SK-N-SH (cell line): ENCODE results near the gene LIN37. TPM values are rescaled to one million over a fixed set of nuclear protein-coding genes. Genes with fewer than 3 reads are reported as not detected.

Experiments
- CTCF ChIA-PET: fragments of 300-600, 350-600 bp; formaldehyde crosslinking; extraction: SDS; loops from one replicate; lab custom pipeline; 2021; lab: Yijun Ruan, JAX
- POLR2A ChIA-PET: fragments of 350-600 bp; sonication (Branson Sonifier 250); formaldehyde crosslinking; extraction: SDS; loops from one replicate; lab custom pipeline; 2020; ENCODE audit warnings: antibody characterized with exemption, inconsistent platforms; lab: Yijun Ruan, JAX
- DNase-seq: peaks from one replicate; pipeline ENCODE4 v3.0.0; 2012
- H2AFZ ChIP-seq: fragments of 200-600 bp; sonication (generic); 2 replicates; pipeline ENCODE4 v1.8.1; 2016; ENCODE audit warnings: antibody characterized with exemption, mild to moderate bottlenecking, low read depth
- H3F3A ChIP-seq: fragments of 200-600 bp; sonication (generic); replicated peaks from 2 replicates; pipeline ENCODE3; 2016; ENCODE audit warnings: antibody characterized with exemption, mild to moderate bottlenecking; ENCODE audit not compliant: insufficient read depth
- H3K27ac ChIP-seq, 2 experiments: fragments of 200-500 bp in 1 of 2; fragments of 200-600 bp in 1 of 2; sonication (Bioruptor generic) in 1 of 2; sonication (generic), shearing (Covaris generic) in 1 of 2; 2 replicates each; pipeline versions ENCODE4 v1.5.1 to v1.6.1; 2014 to 2016; ENCODE audit warnings: low read depth in 2 of 2, inconsistent platforms in 1 of 2, low read length in 1 of 2, mild to moderate bottlenecking in 1 of 2, mixed read lengths in 1 of 2
- H3K27me3 ChIP-seq: fragments of 200-600 bp; sonication (generic), shearing (Covaris generic); 2 replicates; pipeline ENCODE4 v1.6.1; 2016; ENCODE audit warnings: mixed run types; ENCODE audit not compliant: insufficient read depth
- H3K36me3 ChIP-seq, 2 experiments: fragments of 200-500 bp in 1 of 2; fragments of 200-600 bp in 1 of 2; sonication (Bioruptor generic) in 1 of 2; sonication (generic) in 1 of 2; replicated peaks in 1 of 2; 2 replicates each; pipeline versions ENCODE3 to v1.5.1; 2014 to 2016; ENCODE audit warnings: low read length in 1 of 2, mild to moderate bottlenecking in 1 of 2; ENCODE audit not compliant: insufficient read depth in 2 of 2, control insufficient read depth in 1 of 2
- H3K4me1 ChIP-seq, 2 experiments: fragments of 200-500 bp in 1 of 2; fragments of 200-600 bp in 1 of 2; sonication (Bioruptor generic) in 1 of 2; sonication (generic), shearing (Covaris generic) in 1 of 2; 2 replicates each; pipeline versions ENCODE4 v1.5.1 to v1.6.1; 2014 to 2016; ENCODE audit warnings: low read depth in 1 of 2, low read length in 1 of 2, mixed run types in 1 of 2; ENCODE audit not compliant: insufficient read depth in 2 of 2, control insufficient read depth in 1 of 2
- H3K4me2 ChIP-seq: fragments of 200-600 bp; sonication (generic), shearing (Covaris generic); 2 replicates; pipeline ENCODE4 v1.6.1; 2017; ENCODE audit warnings: mixed run types
- H3K4me3 ChIP-seq, 2 experiments: fragments of 200-500 bp in 1 of 2; fragments of 200-600 bp in 1 of 2; sonication (Bioruptor generic) in 1 of 2; sonication (generic), shearing (Covaris generic) in 1 of 2; 2 replicates each; pipeline versions ENCODE4 v1.5.1 to v1.8.1; 2014 to 2016; ENCODE audit warnings: low read depth in 2 of 2, inconsistent platforms in 1 of 2, low read length in 1 of 2, mild to moderate bottlenecking in 1 of 2, mixed read lengths in 1 of 2, moderate library complexity in 1 of 2
- H3K79me2 ChIP-seq: fragments of 200-600 bp; sonication (generic); 2 replicates; pipeline ENCODE4 v1.8.1; 2017; ENCODE audit warnings: mild to moderate bottlenecking; ENCODE audit not compliant: insufficient read depth
- H3K9ac ChIP-seq: fragments of 200-600 bp; sonication (generic); 2 replicates; pipeline ENCODE4 v1.6.1; 2017; ENCODE audit warnings: mixed run types
- H3K9me2 ChIP-seq: fragments of 200-600 bp; sonication (generic); 2 replicates; pipeline ENCODE4 v1.6.1; 2017; ENCODE audit warnings: mixed run types
- H3K9me3 ChIP-seq: fragments of 200-600 bp; sonication (generic); 2 replicates; pipeline ENCODE4 v1.6.1; 2017; ENCODE audit warnings: mixed run types, mild to moderate bottlenecking, moderate library complexity
- H4K20me1 ChIP-seq: fragments of 200-600 bp; sonication (generic); 2 replicates; pipeline ENCODE4 v1.6.1; 2017; ENCODE audit warnings: mild to moderate bottlenecking, mixed run types; ENCODE audit not compliant: insufficient read depth
- CTCF ChIP-seq: fragments of 200-600 bp; sonication (generic); IDR thresholded peaks from 2 replicates; pipeline ENCODE4 v1.6.1; 2017; ENCODE audit warnings: antibody characterized with exemption, mild to moderate bottlenecking, moderate library complexity
- FOXM1 ChIP-seq: IDR thresholded peaks from 2 replicates; pipeline ENCODE4 v1.4.0; 2012; ENCODE audit warnings: low read depth, mild to moderate bottlenecking
- MXI1 ChIP-seq: IDR thresholded peaks from 2 replicates; pipeline ENCODE4 v1.6.1; 2012; ENCODE audit warnings: mild to moderate bottlenecking, low read depth, low read length, improper control_type of control experiment
- NRF1 ChIP-seq: IDR thresholded peaks from 2 replicates; pipeline ENCODE4 v1.6.1; 2012; ENCODE audit warnings: low read depth, mild to moderate bottlenecking, low read length
- PBX3 ChIP-seq: IDR thresholded peaks from 2 replicates; pipeline ENCODE4; 2012
- REST ChIP-seq: IDR thresholded peaks from 2 replicates; pipeline ENCODE4 v1.6.1; 2012; ENCODE audit warnings: mild to moderate bottlenecking, low read depth, low read length, moderate library complexity
- TAF1 ChIP-seq: IDR thresholded peaks from 2 replicates; pipeline ENCODE4 v1.6.1; 2012; ENCODE audit warnings: low read depth, mild to moderate bottlenecking, low read length, moderate library complexity, borderline replicate concordance
- YY1 ChIP-seq: IDR thresholded peaks from 2 replicates; pipeline ENCODE4 v1.4.0; 2012; ENCODE audit warnings: low read depth, mild to moderate bottlenecking
- WGBS: methylation state at CpG from one replicate; pipeline ENCODE4 v1.1.6; 2017; ENCODE audit warnings: low lambda C conversion rate; 5-methylcytosine and 5-hydroxymethylcytosine counted together
- polyA plus RNA-seq, 3 experiments: library from polyadenylated mRNA; depleted of rRNA; stranded (reverse); fragments of >200 nt; gene quantifications; 2 replicates each; pipeline ENCODE4 v1.2.3, GENCODE V29; 2012
- TF ChIP-seq, protein P1 (sequence below): IDR thresholded peaks from 2 replicates; pipeline ENCODE4 v1.4.0; 2012; ENCODE audit warnings: low read depth, borderline replicate concordance
- TF ChIP-seq, protein P2 (sequence below): IDR thresholded peaks from 2 replicates; pipeline ENCODE4 v1.4.0; 2012; ENCODE audit warnings: low read depth
- TF ChIP-seq, protein P3 (sequence below): IDR thresholded peaks from 2 replicates; pipeline ENCODE4 v1.4.0; 2012; ENCODE audit warnings: low read depth, borderline replicate concordance

The LIN37 gene
- polyA plus RNA-seq, 1 of the 3 experiments (the other 2 are of a cell fraction) = 21.1 TPM

DNA sequence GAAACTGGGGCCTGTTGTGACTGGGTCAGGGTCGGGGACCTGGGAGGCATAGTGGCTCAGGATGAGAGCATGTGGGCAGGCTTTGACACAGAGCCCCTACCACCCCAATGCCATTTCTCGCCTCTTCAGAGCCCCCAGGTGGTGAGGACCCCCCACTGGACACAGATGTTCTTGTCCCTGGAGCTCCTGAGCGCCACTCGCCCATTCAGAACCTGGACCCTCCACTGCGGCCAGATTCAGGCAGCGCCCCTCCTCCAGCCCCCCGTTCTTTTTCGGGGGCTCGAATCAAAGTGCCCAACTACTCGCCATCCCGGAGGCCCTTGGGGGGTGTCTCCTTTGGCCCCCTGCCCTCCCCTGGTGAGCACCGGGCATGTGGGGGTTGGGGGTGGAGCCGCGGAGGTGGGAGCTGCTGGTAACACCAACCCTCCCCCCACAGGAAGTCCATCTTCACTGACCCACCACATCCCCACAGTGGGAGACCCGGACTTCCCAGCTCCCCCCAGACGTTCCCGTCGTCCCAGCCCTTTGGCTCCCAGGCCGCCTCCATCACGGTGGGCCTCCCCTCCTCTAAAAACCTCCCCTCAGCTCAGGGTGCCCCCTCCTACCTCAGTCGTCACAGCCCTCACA, 16.5 kb upstream of the LIN37 start:
- Histone ChIP-seq H3F3A (no peaks in the 10 kb centered on the region), H3K36me3 (peaks cover 7 to 82% of the 10 kb centered on the region in 2 experiments), H3K4me3 (no peak overlapping the region), H2AFZ (no peak overlapping the region), H3K4me1 (no peaks in the 10 kb centered on the region), H3K79me2 (no peaks in the 10 kb centered on the region), H3K9me3 (no peaks in the 10 kb centered on the region), H3K27ac (no peak overlapping the region), H3K27me3 (no peaks in the 10 kb centered on the region), H3K9ac (no peak overlapping the region), H3K9me2 (no peaks in the 10 kb centered on the region), H4K20me1 (no peaks in the 10 kb centered on the region), H3K4me2 (no peak overlapping the region)
- ChIA-PET CTCF (no interaction called here), POLR2A (no interaction called here)
- DNase-seq = no peak
- TF ChIP-seq, protein P1, sequence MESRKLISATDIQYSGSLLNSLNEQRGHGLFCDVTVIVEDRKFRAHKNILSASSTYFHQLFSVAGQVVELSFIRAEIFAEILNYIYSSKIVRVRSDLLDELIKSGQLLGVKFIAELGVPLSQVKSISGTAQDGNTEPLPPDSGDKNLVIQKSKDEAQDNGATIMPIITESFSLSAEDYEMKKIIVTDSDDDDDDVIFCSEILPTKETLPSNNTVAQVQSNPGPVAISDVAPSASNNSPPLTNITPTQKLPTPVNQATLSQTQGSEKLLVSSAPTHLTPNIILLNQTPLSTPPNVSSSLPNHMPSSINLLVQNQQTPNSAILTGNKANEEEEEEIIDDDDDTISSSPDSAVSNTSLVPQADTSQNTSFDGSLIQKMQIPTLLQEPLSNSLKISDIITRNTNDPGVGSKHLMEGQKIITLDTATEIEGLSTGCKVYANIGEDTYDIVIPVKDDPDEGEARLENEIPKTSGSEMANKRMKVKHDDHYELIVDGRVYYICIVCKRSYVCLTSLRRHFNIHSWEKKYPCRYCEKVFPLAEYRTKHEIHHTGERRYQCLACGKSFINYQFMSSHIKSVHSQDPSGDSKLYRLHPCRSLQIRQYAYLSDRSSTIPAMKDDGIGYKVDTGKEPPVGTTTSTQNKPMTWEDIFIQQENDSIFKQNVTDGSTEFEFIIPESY = no peak
- TF ChIP-seq TAF1 (no peak), YY1 (no peak), REST (no peak), MXI1 (no peak), PBX3 (no peak), CTCF (no peak), FOXM1 (no peak), NRF1 (no peak)
- TF ChIP-seq, protein P2, sequence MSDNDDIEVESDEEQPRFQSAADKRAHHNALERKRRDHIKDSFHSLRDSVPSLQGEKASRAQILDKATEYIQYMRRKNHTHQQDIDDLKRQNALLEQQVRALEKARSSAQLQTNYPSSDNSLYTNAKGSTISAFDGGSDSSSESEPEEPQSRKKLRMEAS = no peak
- TF ChIP-seq, protein P3, sequence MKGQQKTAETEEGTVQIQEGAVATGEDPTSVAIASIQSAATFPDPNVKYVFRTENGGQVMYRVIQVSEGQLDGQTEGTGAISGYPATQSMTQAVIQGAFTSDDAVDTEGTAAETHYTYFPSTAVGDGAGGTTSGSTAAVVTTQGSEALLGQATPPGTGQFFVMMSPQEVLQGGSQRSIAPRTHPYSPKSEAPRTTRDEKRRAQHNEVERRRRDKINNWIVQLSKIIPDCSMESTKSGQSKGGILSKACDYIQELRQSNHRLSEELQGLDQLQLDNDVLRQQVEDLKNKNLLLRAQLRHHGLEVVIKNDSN = no peak
- 94% methylated on average over 17 of the region's 21 CpGs for WGBS
